ENCODE measurements around the gene STX3.
A peak's percentile ranks its signal among the peaks of the same experiment; 100 is the strongest.
"Not testable (repeated sequence)": the region's sequence is repeated elsewhere in the genome, so short reads cannot be mapped to it uniquely, and the experiment has no call there.

The STX3 gene

DNA sequence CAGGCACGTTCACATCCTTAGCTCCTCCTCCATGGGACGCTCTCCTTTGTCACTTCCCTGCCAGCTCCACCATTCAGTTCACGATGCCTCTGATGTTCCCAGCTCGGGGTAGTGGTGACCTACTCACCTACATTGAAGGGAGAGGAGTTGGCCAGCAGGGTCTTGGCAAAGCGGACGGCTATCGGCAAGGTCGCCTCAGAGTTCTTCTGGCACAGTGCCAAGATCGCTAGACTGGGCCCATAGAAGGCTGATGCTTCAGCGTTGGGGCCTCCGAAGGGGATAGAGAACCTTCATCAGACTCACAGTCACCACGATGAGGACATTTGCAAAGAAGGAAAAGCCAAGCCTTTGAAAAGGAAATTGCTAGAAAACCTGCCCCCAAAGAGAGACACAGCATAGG, 87.1 kb downstream of the STX3 start:
- no peak overlapping the region for H3K27ac ChIP-seq
- TF ChIP-seq CTCF (conservative IDR thresholded peaks at IDR 0.05), result no peak

GRCh38 chr11:59845399-59845798, 90.2 kb downstream of the STX3 start, which contains the start of gene CBLIF:
Gene CBLIF (minus strand): TSS chr11:59845499. CDS start chr11:59845453, 46 bp downstream.
- H3K27ac ChIP-seq, result no peak within 1 kb of the TSS
- TF ChIP-seq CTCF (conservative IDR thresholded peaks at IDR 0.05), result no peak

DNA sequence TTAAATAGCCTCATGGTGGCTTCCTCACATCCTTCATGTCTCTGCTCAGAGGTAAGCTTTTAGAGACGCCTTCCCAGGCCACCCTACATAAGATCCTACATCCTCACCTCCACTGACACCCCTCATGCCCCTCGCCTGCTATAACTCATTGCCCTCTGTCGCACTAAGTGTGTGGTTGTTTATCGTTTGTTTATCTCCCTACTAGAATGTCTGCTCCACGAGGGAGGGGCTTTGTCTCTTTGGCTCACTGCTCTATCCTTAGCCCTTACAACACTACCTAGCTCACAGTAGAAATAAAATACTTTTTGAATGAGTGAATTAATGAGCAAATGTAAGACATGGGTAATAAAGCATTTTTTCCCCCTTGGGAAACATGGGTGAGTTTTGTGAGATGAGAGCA, 91.4 kb downstream of the STX3 start:
- no peak overlapping the region for H3K27ac ChIP-seq

GRCh38 chr11:59847626-59848025, 92.5 kb downstream of the STX3 start:
- TF ChIP-seq CTCF (conservative IDR thresholded peaks at IDR 0.05), result no peak

More for the DNA sequence above, 91.4 kb downstream of the STX3 start:
- no peak for TF ChIP-seq CTCF (conservative IDR thresholded peaks at IDR 0.05)

DNA sequence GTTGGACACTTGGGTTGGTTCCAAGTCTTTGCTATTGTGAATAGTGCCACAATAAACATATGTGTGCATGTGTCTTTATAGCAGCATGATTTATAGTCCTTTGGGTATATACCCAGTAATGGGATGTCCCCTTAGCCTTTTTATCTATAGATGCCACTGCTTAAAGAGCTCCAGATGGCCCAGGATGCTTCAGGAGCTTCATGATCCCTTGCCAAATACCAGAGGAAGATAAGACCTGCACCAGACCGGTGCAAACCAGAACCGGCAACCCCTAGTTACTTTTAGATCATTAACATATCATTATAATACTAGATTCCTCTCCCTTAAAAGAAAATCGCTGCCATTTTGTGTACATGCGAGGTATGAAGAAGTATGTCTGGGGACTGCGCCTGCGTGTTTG, 93.3 kb downstream of the STX3 start:
- peak overlapping the region; percentile 11; the same call in 1 of the 2 replicates for H3K27ac ChIP-seq

More at GRCh38 chr11:59847626-59848025, 92.5 kb downstream of the STX3 start:
- no peak overlapping the region for H3K27ac ChIP-seq

GRCh38 chr11:59849129-59849528, 94.0 kb downstream of the STX3 start:
- H3K27ac ChIP-seq, result peak overlapping the region; percentile 11; the same call in 1 of the 2 replicates
- no peak for TF ChIP-seq CTCF (conservative IDR thresholded peaks at IDR 0.05)

- H3K27ac ChIP-seq, result peak overlapping the region; percentile 11; the same call in 1 of the 2 replicates
Measured at GRCh38 chr11:59849551-59849950, 94.4 kb downstream of the STX3 start.

GRCh38 chr11:59851416-59851815, 96.2 kb downstream of the STX3 start:
- not testable (repeated sequence) for H3K27ac ChIP-seq

DNA sequence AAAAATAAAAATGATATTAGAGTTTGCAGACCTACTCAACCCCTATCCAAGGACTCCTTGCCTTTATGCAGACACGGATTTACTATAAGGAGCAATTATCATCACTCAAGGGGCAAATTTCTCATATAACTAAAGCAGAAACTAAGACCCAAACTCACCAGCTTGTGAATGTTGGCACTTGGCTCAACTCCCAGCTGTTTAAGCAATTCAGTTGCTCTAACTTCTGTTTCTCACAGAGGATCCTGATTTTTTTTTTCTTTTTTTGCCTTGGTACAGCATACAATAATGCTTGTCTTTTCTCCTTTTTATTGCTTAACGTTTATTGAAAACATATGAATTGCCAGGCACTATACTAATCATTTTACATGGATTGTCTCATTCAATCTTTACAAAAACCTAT, 99.7 kb downstream of the STX3 start:
- TF ChIP-seq CTCF (conservative IDR thresholded peaks at IDR 0.05), result no peak

More for the DNA sequence above, 99.7 kb downstream of the STX3 start:
- no peak overlapping the region for H3K27ac ChIP-seq
